Measurements from ENCODE around the gene GSE1. TPM values are rescaled to one million over a fixed set of nuclear protein-coding genes. Genes with fewer than 3 reads are reported as not detected.

Gene GSE1
- total RNA-seq, 1 experiment from 2014 or later: 1.9 TPM

DNA sequence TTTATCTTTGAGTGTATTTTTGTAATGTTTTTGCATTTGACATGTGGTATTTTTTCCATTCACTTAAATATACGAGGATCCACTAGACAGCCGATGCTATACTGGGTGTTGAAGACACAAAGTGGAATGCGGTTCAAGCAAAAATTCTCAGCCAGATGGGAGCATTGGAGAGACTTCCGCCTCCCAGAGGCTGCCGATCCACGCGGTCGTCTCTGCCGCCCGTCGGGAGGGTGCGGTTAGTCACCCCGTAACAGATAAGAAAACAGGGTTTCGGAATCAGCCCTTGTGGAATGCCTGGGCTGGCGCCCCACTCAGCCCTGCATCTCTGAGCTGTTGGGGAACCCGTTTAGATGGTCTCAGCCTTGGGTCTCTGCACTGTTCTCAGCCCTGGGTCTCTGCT, 7.3 kb downstream of the GSE1 start:
- Histone ChIP-seq H3K9ac (ENCODE audit: low read length) (no peak overlapping the region), H3K36me3 (ENCODE audit: insufficient read depth, low read length) (no peaks in the 10 kb centered on the region), H3K27me3 (ENCODE audit: low read length) (no peaks in the 10 kb centered on the region), H3K4me2 (ENCODE audit: low read depth, low read length, poor library complexity, severe bottlenecking) (no peak overlapping the region), H3K4me3 (ENCODE audit: low read length) (no peak overlapping the region), H4K20me1 (ENCODE audit: insufficient read depth, low read depth, low read length) (peaks cover 4% of the 10 kb centered on the region; the same call in 1 of the 2 replicates), H3K4me1 (ENCODE audit: low read length) (no peaks in the 10 kb centered on the region), H3K9me2 (replicated peaks; ENCODE audit: insufficient read depth, low read length) (no peaks in the 10 kb centered on the region), H2AFZ (ENCODE audit: low read length) (no peak overlapping the region), H3K27ac (ENCODE audit: low read length) (no peak overlapping the region), H3K79me2 (ENCODE audit: low read length) (no peaks in the 10 kb centered on the region), H3K9me3 (ENCODE audit: low read length) (no peaks in the 10 kb centered on the region)
- no peak for DNase-seq

GRCh38 chr16:85621698-85622428, 8.7 kb downstream of the GSE1 start:
- no peaks in the 10 kb centered on the region for H3K9me3 ChIP-seq (ENCODE audit: low read length)
- no peaks in the 10 kb centered on the region for H3K36me3 ChIP-seq (ENCODE audit: insufficient read depth, low read length)
- no peak for DNase-seq
- no peak overlapping the region for H3K4me2 ChIP-seq (ENCODE audit: low read depth, low read length, poor library complexity, severe bottlenecking)
- H3K9ac ChIP-seq (ENCODE audit: low read length): no peak overlapping the region
- no peak overlapping the region for H3K27ac ChIP-seq (ENCODE audit: low read length)
- H3K4me1 ChIP-seq (ENCODE audit: low read length): no peaks in the 10 kb centered on the region
- no peak overlapping the region for H2AFZ ChIP-seq (ENCODE audit: low read length)
- H3K9me2 ChIP-seq (replicated peaks; ENCODE audit: insufficient read depth, low read length): no peaks in the 10 kb centered on the region
- no peak overlapping the region for H3K4me3 ChIP-seq (ENCODE audit: low read length)
- H3K27me3 ChIP-seq (ENCODE audit: low read length): no peaks in the 10 kb centered on the region
- peaks cover 4% of the 10 kb centered on the region; the same call in 1 of the 2 replicates for H4K20me1 ChIP-seq (ENCODE audit: insufficient read depth, low read depth, low read length)
- H3K79me2 ChIP-seq (ENCODE audit: low read length): no peaks in the 10 kb centered on the region

DNA sequence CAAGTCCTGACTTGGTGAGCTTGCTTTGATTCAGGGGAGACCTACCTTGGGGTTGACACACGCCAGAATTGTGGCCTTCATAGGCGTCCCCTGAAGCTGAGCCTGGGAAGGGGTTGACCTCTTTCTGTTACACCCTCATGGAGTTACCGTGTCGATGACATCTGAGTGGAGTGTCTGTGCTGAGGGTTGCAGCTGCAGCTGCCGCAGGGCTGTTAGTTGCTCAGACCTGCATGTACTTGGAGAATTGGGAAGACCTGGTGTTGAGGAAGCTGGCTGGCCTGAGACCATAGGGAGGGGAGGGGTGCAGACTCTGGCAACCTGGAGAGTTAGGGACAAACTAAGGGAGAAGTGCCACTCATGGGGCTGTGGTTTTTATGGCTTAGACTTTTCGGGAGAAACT, 9.6 kb downstream of the GSE1 start:
- Histone ChIP-seq H3K79me2 (ENCODE audit: low read length) (no peaks in the 10 kb centered on the region), H3K4me3 (ENCODE audit: low read length) (no peak overlapping the region), H3K27ac (ENCODE audit: low read length) (no peak overlapping the region), H3K36me3 (ENCODE audit: insufficient read depth, low read length) (no peaks in the 10 kb centered on the region), H3K9me2 (replicated peaks; ENCODE audit: insufficient read depth, low read length) (no peaks in the 10 kb centered on the region), H3K4me2 (ENCODE audit: low read depth, low read length, poor library complexity, severe bottlenecking) (no peak overlapping the region), H3K4me1 (ENCODE audit: low read length) (no peaks in the 10 kb centered on the region; the same call in 1 of the 2 replicates), H4K20me1 (ENCODE audit: insufficient read depth, low read depth, low read length) (peaks cover 4% of the 10 kb centered on the region; the same call in 1 of the 2 replicates), H3K27me3 (ENCODE audit: low read length) (no peaks in the 10 kb centered on the region), H3K9me3 (ENCODE audit: low read length) (no peaks in the 10 kb centered on the region), H3K9ac (ENCODE audit: low read length) (no peak overlapping the region), H2AFZ (ENCODE audit: low read length) (no peak overlapping the region)
- DNase-seq: no peak

- H3K4me2 ChIP-seq (ENCODE audit: low read depth, low read length, poor library complexity, severe bottlenecking): no peak overlapping the region
- H3K9ac ChIP-seq (ENCODE audit: low read length): no peak overlapping the region
- no peak for DNase-seq
- no peaks in the 10 kb centered on the region; the same call in 1 of the 2 replicates for H3K4me1 ChIP-seq (ENCODE audit: low read length)
- H3K27ac ChIP-seq (ENCODE audit: low read length): no peak overlapping the region
- H3K36me3 ChIP-seq (ENCODE audit: insufficient read depth, low read length): no peaks in the 10 kb centered on the region
- H3K79me2 ChIP-seq (ENCODE audit: low read length): no peaks in the 10 kb centered on the region
- H2AFZ ChIP-seq (ENCODE audit: low read length): no peak overlapping the region
- peaks cover 4% of the 10 kb centered on the region; the same call in 1 of the 2 replicates for H4K20me1 ChIP-seq (ENCODE audit: insufficient read depth, low read depth, low read length)
- no peak overlapping the region for H3K4me3 ChIP-seq (ENCODE audit: low read length)
- no peaks in the 10 kb centered on the region for H3K9me3 ChIP-seq (ENCODE audit: low read length)
- no peaks in the 10 kb centered on the region for H3K27me3 ChIP-seq (ENCODE audit: low read length)
- no peaks in the 10 kb centered on the region for H3K9me2 ChIP-seq (replicated peaks; ENCODE audit: insufficient read depth, low read length)
Measured at GRCh38 chr16:85623250-85623649, 10.1 kb downstream of the GSE1 start.

GRCh38 chr16:85623997-85624601, 11.0 kb downstream of the GSE1 start:
- Histone ChIP-seq H3K36me3 (ENCODE audit: insufficient read depth, low read length) (no peaks in the 10 kb centered on the region), H3K27me3 (ENCODE audit: low read length) (no peaks in the 10 kb centered on the region), H3K4me1 (ENCODE audit: low read length) (no peaks in the 10 kb centered on the region; the same call in 1 of the 2 replicates), H3K4me3 (ENCODE audit: low read length) (no peak overlapping the region), H3K27ac (ENCODE audit: low read length) (no peak overlapping the region), H3K9ac (ENCODE audit: low read length) (no peak overlapping the region), H3K4me2 (ENCODE audit: low read depth, low read length, poor library complexity, severe bottlenecking) (no peak overlapping the region), H4K20me1 (ENCODE audit: insufficient read depth, low read depth, low read length) (peaks cover 4% of the 10 kb centered on the region; the same call in 1 of the 2 replicates), H2AFZ (ENCODE audit: low read length) (no peak overlapping the region), H3K79me2 (ENCODE audit: low read length) (no peaks in the 10 kb centered on the region), H3K9me2 (replicated peaks; ENCODE audit: insufficient read depth, low read length) (no peaks in the 10 kb centered on the region), H3K9me3 (ENCODE audit: low read length) (no peaks in the 10 kb centered on the region)
- no peak for DNase-seq

DNA sequence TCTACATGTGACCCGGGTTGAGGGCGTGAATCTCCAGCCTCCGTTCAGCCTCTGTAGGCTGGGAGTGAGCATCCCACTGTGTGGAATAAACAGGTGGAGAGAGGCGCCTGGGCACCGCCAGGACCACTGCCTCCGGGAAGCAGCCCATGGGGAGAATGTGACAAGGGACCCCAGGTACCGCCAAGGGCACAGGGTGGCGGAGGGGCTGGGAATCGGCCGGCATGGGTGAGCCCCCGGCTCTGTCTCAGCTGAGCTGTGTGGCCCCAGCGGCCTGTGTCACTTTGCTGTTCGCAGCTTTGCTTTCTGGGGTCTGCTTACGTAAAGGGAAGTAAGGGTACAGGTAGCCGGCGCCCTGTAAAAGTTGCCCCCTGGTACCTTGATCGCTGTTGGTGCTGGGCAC, 11.5 kb downstream of the GSE1 start:
- Histone ChIP-seq H3K27me3 (ENCODE audit: low read length) (no peaks in the 10 kb centered on the region), H3K4me1 (ENCODE audit: low read length) (no peaks in the 10 kb centered on the region; the same call in 1 of the 2 replicates), H3K9me2 (replicated peaks; ENCODE audit: insufficient read depth, low read length) (no peaks in the 10 kb centered on the region), H3K27ac (ENCODE audit: low read length) (no peak overlapping the region), H2AFZ (ENCODE audit: low read length) (no peak overlapping the region), H3K36me3 (ENCODE audit: insufficient read depth, low read length) (no peaks in the 10 kb centered on the region), H3K79me2 (ENCODE audit: low read length) (no peaks in the 10 kb centered on the region), H3K9ac (ENCODE audit: low read length) (no peak overlapping the region), H3K4me3 (ENCODE audit: low read length) (no peak overlapping the region), H3K9me3 (ENCODE audit: low read length) (0 out of 2 replicates have a peak, but pooled peaks cover under 1% of the 10 kb centered on the region), H3K4me2 (ENCODE audit: low read depth, low read length, poor library complexity, severe bottlenecking) (no peak overlapping the region), H4K20me1 (ENCODE audit: insufficient read depth, low read depth, low read length) (peaks cover 4% of the 10 kb centered on the region; the same call in 1 of the 2 replicates)
- no peak for DNase-seq

- H4K20me1 ChIP-seq (ENCODE audit: insufficient read depth, low read depth, low read length): peaks cover 4% of the 10 kb centered on the region; the same call in 1 of the 2 replicates
- H3K4me3 ChIP-seq (ENCODE audit: low read length): no peak overlapping the region
- DNase-seq: no peak
- H3K9me3 ChIP-seq (ENCODE audit: low read length): 0 out of 2 replicates have a peak, but pooled peaks cover 3% of the 10 kb centered on the region
- H3K79me2 ChIP-seq (ENCODE audit: low read length): no peaks in the 10 kb centered on the region
- H3K9ac ChIP-seq (ENCODE audit: low read length): no peak overlapping the region
- no peak overlapping the region for H2AFZ ChIP-seq (ENCODE audit: low read length)
- no peak overlapping the region for H3K27ac ChIP-seq (ENCODE audit: low read length)
- H3K4me1 ChIP-seq (ENCODE audit: low read length): no peaks in the 10 kb centered on the region; the same call in 1 of the 2 replicates
- no peaks in the 10 kb centered on the region for H3K27me3 ChIP-seq (ENCODE audit: low read length)
- no peak overlapping the region for H3K4me2 ChIP-seq (ENCODE audit: low read depth, low read length, poor library complexity, severe bottlenecking)
- no peaks in the 10 kb centered on the region for H3K9me2 ChIP-seq (replicated peaks; ENCODE audit: insufficient read depth, low read length)
- no peaks in the 10 kb centered on the region for H3K36me3 ChIP-seq (ENCODE audit: insufficient read depth, low read length)
Measured at GRCh38 chr16:85625053-85625452, 11.9 kb downstream of the GSE1 start.

DNA sequence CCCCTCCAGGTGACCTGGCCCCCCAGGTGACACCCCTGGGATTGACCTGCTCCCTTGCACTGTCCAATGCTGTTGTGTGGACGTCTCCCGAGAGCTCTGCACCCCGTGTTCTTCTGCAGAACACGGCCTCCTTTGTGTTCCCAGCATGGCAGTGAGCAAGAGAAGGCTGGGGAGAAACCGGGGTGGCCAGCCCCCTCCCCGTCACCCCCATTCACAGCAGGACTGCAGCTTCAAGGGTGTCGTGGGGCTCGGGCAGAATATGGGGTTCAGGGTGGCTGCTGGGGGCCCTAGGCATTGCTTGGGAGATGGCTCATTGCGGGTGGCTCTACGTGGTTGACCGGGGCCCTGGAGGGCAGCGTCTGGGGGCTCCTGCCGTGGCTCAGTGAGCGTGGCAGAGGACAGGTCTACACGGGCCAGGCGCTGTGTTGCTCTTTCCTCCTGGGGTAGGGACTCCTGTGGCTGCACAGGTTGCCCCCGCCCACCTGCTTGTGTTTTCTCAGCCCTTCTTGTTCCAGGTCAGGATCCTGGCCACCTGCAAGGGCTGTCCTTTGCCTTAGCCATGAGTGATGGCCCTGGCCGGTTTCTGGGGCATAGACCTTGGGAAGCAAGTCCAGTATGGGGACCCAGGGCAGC, 12.5 kb downstream of the GSE1 start:
- no peaks in the 10 kb centered on the region for H3K36me3 ChIP-seq (ENCODE audit: insufficient read depth, low read length)
- no peak overlapping the region for H3K4me3 ChIP-seq (ENCODE audit: low read length)
- DNase-seq: no peak
- no peaks in the 10 kb centered on the region for H3K9me2 ChIP-seq (replicated peaks; ENCODE audit: insufficient read depth, low read length)
- peaks cover 4% of the 10 kb centered on the region; the same call in 1 of the 2 replicates for H4K20me1 ChIP-seq (ENCODE audit: insufficient read depth, low read depth, low read length)
- no peak overlapping the region for H2AFZ ChIP-seq (ENCODE audit: low read length)
- no peak overlapping the region for H3K27ac ChIP-seq (ENCODE audit: low read length)
- H3K9me3 ChIP-seq (ENCODE audit: low read length): 0 out of 2 replicates have a peak, but pooled peaks cover 3% of the 10 kb centered on the region
- H3K79me2 ChIP-seq (ENCODE audit: low read length): no peaks in the 10 kb centered on the region
- H3K27me3 ChIP-seq (ENCODE audit: low read length): no peaks in the 10 kb centered on the region
- H3K4me2 ChIP-seq (ENCODE audit: low read depth, low read length, poor library complexity, severe bottlenecking): no peak overlapping the region
- no peak overlapping the region for H3K9ac ChIP-seq (ENCODE audit: low read length)
- no peaks in the 10 kb centered on the region; the same call in 1 of the 2 replicates for H3K4me1 ChIP-seq (ENCODE audit: low read length)

Measured in Karpas-422 (cell line).